GM21786 (cell line): Measurements from ENCODE around the gene TRIM40.

Source experiments
- ATAC-seq: cut with Tn5 transposase; IDR thresholded peaks from one replicate; pipeline ENCODE4 v1.9.1; 2021; ENCODE audit not compliant: unreplicated experiment

Gene TRIM40

DNA sequence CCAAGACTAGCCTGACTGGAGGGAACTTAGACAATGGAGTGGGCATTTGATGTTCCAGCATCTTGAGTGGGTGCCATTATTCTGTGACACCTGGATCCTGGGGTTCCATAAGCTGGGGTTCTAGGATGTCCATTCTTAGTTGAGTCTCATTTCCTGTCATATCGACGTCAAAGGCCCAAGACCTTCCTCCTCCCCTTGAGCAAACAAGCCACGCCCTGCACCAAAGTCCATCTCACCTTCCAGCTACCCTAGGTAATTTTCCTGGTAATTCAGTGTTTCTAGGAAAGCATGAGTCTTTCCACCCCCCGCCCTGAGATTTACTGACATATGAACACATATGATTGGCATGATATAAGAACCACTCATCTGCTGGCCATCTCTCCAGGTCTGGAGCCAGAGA lies at the start of gene TRIM40:
Gene TRIM40, plus strand, starts transcription at position 384 of the 400 bp plus-strand sequence. CDS start 897 bp downstream, outside the sequence.
- no peak for ATAC-seq

- ATAC-seq = no peak
Observed at GRCh38 chr6:30087876-30088275, 48.1 kb upstream of the TRIM40 start.

DNA sequence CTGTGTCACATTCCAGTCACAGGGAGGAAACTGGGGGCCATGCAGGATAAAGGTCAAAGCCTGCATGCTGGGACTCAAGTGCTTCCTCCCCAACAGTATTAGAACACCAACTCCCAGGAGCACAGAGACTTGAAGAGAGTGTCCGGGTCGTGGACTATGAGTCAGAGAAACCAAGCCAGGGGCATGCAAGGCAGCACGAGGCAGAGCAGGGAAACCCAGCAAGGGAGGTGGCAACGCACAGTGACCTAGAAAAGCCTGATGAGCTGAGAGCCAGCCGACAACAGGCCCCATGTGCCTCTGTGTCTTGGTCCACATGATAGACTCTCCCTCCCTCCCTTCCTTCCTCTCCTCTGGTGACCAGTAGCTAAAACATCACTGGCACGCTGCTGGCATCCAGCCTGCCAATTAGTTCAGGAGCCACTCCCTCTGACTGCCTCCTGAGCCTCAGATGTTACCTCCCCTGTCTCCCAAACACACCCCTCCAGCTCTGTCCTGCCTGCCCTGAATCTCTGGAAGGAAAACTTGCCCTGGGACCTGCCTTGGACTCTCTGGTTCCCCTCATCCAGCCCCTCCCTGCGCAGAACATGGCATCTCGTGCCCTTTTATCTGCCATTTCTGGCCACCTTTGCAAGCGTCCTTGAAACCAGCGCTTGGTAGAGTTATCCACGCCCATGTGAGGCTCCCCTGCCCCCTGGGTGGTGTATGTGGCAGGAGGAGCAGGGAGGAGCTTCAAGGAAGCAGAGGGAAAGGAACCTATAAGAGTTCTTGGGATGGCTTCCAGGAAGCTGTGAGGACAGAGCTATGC lies 44.2 kb upstream of the TRIM40 start:
- ATAC-seq = no peak

DNA sequence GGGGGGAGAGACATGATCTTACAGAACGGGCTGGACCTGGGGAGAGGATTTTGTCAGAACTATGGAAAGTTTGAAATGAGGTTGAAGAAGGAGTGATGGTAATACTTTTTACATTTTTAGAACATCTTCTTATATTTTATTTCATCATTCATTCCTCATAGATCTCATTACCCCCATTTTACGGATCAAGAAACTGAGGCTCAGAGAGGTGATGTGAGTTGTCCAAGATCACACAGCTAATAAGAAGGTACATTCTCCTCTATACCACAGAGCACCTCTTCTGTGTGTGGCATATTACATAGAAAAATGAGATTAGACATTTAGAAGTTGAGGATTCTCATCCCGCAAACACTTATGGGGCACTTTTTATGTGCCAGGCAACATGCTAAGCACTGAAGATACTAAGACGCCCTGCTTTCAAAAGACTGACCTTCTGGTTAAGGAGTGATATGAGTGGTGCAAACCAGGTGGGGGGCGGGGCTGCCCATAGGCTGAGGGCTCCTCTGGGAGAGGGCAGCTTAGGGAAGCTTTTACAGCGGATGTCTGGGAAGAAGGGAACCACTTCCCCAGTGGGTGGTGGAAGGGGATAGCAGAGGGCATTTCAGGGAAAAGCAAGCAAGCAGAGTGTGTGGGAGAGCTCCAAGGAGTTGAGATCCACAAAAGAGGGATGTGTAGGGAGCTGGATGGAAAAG lies 42.9 kb upstream of the TRIM40 start:
- no peak for ATAC-seq

GRCh38 chr6:30093951-30094661 lies 41.8 kb upstream of the TRIM40 start:
- ATAC-seq = no peak

- no peak for ATAC-seq
Observed at GRCh38 chr6:30096829-30097228, 39.1 kb upstream of the TRIM40 start.

GRCh38 chr6:30097902-30098768 lies 37.8 kb upstream of the TRIM40 start:
- ATAC-seq = no peak

GRCh38 chr6:30100154-30100553 lies 35.8 kb upstream of the TRIM40 start:
- no peak for ATAC-seq

GRCh38 chr6:30100585-30101443 lies 35.1 kb upstream of the TRIM40 start:
- no peak for ATAC-seq

DNA sequence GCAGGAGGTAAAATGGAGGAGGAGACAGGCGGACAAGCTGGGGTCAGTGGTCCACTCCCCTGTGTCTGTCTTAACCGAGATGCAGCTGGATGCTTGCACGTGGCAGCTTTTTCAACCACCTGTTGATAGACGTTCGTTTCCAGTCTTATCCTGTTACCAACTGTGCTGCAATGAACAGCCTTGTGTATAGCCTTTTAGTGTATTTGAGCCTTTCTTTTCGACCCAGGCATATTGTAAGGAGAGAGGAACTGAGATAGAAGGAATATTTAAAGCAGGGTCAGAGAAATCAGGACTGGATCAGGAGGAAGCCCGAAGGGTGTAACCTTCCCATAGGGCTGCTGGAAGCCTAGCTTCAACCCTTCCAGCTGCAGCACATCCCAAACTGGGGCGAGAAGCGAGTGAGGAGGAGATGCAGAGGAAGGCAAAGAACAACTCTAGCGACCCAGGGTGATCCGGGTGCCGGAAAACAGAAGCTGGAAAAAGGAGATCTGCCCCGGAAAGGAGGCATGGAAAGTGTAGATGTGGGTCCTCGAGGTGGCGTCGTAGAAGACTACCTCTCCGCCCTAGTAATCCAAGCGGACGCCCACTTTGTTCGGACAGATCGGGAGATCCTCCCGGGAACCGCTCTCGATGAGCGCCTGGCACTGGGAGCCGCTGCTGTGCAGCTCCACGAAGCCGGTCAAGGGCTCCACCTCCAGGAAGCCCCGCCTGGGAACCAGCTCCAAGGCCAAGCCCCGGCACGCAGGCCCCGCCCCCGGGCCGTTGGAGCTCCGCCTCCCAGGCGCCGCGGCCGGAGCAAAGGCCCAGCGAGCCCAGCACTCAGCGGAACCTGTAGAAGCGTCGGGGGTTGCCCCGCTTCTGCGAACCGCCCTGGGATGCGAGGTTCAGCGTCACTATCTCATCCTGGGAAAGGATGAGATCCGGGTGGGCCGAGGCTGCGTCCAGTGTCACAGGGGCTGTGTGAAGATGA lies 34.2 kb upstream of the TRIM40 start:
- ATAC-seq = peak; percentile 63

DNA sequence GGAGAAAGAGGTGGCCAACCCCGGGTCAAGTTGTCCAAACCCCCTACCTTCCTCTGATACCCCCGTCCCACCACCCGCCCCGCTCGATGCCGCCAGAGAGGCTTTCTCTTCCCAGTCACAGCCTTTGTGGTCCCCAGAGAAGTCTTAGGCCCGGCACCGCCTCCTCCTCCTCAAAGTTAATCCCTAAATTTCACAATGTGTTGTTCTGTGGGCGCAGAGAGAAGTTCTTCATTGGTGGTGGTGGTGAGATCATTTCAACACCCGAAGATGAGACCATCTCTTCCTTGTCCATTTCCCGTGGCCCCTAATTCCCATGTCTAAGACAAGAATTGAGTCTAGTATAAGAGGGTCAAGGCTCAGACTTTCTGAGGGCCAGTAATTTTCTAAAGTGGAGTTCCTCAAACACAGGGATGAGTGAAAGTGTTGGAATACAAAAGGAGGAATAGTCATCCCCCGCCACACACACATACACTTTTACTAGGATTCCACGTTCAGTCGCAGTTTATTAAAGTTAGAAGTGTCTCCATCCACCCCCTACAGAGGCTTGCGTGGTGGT lies 33.4 kb upstream of the TRIM40 start:
- no peak for ATAC-seq

DNA sequence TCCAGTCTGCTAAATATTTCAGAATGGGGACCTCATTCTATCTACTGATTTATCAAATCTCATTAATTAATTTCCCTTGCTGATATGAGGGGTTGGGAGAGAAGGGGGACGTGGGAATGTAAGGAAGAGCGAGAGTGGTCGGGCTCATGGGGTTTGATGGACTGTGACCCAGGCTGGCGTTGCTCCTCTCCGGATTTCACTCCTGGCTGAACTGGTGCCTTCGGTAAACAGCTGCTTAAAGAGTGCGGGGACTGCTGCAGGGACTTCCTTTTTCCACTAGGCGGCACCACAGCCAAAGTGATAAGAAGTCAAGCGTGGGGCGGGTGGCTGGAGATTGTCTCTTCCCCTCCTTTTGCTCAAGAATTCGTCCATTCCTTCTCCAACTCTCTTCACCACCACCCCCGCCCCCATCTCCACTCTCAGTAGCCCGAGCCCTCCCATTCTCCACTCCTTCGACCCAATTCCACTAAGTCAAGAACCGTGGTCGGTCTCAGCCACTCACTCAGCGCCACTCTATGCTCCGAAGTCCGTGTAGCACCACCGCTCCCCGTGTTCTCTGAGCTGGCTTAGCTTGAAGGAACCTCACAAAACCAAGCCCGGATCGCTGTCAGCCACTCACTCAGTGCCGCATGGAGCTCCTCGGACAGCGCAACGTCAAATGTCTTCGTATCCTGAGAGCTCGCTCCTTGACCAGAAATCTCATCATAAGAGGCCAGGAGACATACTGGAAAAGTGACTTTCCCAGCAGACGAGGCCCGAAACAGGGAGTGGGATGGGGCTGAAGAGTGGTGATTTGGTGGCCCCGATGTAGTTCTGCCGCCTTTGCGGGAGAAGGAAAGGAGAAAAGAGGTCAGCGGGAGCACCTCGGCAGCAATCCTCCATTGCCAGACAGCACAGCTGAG lies 32.7 kb upstream of the TRIM40 start:
- peak; percentile 63 for ATAC-seq

DNA sequence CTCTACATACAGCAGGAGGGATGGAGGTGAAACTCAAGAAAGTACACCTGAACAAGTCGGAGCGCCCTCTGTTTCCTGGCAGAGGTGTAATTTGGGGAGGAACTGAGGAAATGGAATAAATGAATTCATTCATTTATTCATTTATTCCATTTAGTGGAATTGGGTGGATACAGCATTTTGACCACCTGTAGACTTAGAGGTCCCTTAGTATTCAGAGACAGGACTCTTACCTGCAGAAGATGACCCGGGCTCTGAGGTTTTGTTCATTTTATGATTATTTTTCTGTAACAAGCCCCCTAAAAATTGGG lies 32.1 kb upstream of the TRIM40 start:
- ATAC-seq = no peak

GRCh38 chr6:30104661-30105060 lies 31.3 kb upstream of the TRIM40 start:
- no peak for ATAC-seq

DNA sequence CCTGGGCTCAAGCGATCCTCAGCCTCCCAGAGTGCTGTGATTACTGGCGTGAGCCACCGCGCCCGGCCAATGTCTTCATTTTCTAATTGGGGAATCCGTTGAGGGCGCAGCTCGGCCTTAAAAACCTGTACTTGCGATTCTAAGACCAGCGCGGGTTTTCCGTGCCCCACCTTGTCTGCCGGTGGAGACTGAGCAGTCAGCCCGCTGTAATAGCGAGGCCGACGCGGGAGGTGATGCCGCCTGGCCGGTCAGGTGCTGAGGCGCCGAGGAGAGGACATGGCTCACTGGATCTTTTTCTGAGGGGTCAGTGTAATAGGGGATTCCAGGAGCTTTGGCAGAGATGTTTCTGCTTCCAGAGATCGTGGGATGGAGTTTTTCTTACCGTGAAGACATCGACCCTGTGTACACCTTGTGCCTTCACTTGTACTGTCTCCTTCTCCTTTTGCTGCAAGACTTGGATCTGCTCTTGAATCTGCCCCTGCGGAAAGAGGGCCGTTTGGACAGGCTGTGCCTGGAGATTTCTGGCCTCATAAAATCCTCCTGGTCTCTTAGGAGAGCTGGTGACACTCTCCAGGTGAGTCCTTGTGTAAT lies 24.6 kb upstream of the TRIM40 start:
- no peak for ATAC-seq

GRCh38 chr6:30112402-30112994 lies 23.4 kb upstream of the TRIM40 start:
- ATAC-seq = no peak
